ENCODE data around the gene COL5A1.

GRCh38 chr9:134629586-134630392 lies 11.8 kb upstream of the COL5A1 start:
- TF ChIP-seq CTCF (IDR thresholded peaks at IDR 0.05) (no peak), POLR2A (IDR thresholded peaks at IDR 0.05) (no peak)

Data from Peyer's patch (tissue), 4 donors.